Left renal pelvis (tissue), 4 donors: ENCODE measurements around the gene APOBEC3A. TPM values are rescaled to one million over a fixed set of nuclear protein-coding genes. Genes with fewer than 3 reads are reported as not detected.
A peak's percentile ranks its signal among the peaks of the same experiment; 100 is the strongest.

ENCODE experiments used
- DNase-seq, 4 donors: peaks; one replicate each; pipeline ENCODE4 v3.0.0-alpha.2; 2013; ENCODE audit warnings: low read depth in 4 of 4, low spot score in 3 of 4
- polyA plus RNA-seq, 4 donors: library from polyadenylated mRNA; unstranded; fragments of 120-200 nt; gene quantifications; one replicate each; pipeline ENCODE4 v1.2.1, GENCODE V29; 2013; ENCODE audit not compliant: insufficient read length in 4 of 4

The APOBEC3A gene
- polyA plus RNA-seq, result 1 to 10 TPM in 1 of 4 donors, under 1 TPM in 2, not detected in 1; 0.19 to 1.1 (median 0.21) TPM

GRCh38 chr22:38957046-38957770 lies at the start of gene APOBEC3A:
TSS of gene APOBEC3A (plus strand) at chr22:38957609. CDS start at chr22:38957692, 83 bp downstream.
- no peak for DNase-seq

DNA sequence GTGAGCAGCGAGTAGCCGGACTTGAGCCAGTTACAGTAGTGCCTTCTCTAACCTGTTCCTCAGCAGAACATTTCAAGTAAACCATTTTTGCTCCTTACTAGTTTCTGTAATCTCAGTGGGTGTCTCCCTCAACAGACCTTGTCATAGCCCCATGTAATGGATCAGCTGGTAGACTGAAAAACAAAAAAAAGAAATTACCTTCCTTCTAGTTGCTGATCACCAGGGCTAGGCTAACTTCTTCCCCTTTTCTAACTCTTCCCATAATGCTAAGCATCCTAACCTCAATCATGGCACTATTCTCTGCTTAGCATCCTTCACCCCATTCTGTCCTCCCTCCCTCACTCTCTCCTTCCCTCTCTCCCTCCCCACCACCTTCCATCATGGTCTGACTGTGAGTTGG lies 49.6 kb upstream of the APOBEC3A start:
- no peak for DNase-seq

DNA sequence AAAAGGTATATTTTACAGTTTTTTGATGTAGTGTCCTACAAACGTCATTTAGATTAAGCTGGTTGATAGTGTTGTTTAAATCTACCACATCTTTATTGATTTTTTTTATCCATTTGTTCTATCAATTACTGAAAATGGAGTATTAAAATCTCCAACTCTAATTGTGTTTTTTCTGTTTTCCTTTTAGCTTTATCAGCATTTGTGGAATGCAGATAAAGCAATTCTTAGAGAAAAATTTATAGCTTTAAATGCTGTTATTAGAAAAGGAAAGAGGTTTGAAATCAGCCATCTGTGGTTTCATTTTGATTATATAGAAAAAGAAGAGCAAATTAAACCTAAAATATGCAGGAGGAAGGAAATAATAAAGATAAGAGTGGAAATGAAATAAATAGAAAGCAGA lies 46.0 kb upstream of the APOBEC3A start:
- DNase-seq, result no peak

DNA sequence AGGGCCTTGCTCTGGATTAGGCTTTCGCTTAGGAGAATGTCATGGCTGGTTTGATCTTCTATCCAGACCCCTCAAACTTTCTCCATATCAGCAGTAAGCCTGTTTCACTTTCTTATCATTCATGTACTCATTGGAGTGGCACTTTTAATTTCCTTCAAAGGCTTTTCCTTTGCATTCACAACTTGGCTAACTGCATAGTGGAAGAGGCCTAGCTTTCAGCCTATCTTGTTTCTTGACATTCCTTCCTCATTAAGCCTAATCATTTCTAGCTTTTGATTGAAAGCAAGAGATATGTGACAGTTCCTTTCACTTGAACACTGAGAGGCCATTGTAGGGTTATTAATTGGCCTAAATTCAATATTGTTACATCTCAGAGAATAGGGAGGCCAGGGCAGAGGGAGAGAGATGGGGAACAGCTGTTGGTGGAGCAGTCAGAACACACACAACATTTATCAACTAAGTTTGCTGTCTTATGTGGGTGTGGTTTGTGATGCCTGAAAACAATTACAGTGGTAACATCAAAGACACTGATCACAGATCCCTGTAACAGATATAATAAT lies 37.7 kb upstream of the APOBEC3A start:
- no peak for DNase-seq

DNA sequence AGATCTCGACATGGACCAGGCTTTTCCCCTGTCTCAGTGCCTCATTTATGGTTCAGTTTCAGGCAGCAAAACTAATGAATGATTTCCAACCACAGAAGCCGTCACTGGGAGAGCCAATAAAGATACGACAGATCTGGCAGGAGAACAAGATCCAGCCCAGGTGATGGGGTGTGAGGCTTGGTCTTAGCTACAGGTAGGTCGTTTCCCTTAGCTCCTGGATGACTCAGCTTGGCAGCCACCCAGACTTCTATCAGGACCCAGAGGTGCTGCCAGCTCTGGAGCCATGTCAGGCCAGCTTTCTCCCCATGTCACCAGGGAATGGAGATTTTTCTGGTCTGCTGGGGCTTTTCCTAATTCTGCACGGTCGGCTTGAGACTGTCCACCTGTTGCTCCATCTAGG lies 36.3 kb upstream of the APOBEC3A start:
- DNase-seq, result no peak

GRCh38 chr22:38921806-38922205 lies 35.6 kb upstream of the APOBEC3A start:
- no peak for DNase-seq

DNA sequence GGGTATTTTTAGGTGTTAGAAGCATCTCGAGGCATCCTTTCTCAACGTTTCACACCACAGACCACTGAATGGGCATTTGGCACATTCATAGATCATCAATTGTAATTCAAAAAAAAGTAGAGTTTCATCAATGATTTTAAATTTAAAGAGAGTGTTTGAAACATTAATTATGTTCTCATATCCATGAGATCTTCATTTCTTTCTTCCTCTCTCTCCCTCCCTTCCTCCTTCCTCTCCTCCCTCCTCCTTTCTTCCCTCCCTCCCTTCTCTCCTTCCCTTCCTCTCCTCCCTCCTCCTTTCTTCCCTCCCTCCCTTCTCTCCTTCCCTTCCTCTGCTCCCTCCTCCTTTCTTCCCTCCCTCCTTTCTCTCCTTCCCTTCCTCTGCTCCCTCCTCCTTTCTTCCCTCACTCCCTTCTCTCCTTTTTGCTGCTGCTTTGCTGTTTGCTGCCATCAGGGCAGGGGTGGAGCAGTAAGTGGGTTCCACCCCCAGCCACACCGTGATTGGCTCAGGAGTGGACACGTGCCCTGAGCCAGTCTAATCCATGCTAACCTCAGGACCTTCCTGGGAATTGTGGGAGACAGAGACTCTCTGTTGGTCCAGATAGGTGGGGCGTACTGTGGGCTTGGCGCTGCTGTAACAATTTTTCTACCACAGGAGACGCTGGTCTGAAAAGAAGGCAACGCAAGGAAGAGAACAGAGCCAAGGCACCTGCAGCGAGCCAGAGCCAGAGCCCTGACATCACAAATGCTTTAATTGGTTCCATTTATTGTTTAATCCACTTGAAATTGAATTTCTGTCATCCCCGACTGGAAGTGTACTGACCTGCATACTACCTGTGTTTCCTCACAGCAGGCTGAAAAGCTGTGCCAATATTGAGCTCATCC lies 33.7 kb upstream of the APOBEC3A start:
- DNase-seq, result no peak

- DNase-seq, result peak in 1 of 4 donors; percentile 46
Measured at GRCh38 chr22:38924347-38924952, 33.0 kb upstream of the APOBEC3A start.

DNA sequence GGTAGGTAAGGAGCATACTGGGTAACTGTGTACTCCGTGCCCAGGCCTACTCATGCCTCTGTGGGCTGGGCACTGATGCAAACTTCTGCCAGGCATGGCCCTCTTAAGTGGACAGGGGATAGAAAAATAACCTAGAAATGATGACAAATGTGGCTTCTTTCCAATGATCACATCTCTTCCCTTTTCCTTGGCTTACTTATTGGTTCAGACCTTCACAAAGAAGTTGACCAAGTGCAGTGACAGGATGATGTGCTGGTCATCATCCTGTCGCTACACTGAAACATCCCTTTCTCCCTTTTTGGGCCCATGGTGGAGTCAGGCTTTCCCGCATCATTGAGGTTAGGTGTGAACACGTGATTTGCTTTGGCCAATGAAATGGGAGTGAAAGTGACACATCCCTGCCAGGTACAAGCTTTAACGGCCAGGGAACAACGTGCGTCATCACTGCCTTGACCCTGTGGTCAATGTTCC lies 31.8 kb upstream of the APOBEC3A start:
- no peak for DNase-seq

- DNase-seq, result peak in 1 of 4 donors; percentile 48
Measured at GRCh38 chr22:38927033-38927781, 30.2 kb upstream of the APOBEC3A start.

GRCh38 chr22:38930512-38930911 lies 26.9 kb upstream of the APOBEC3A start:
- no peak for DNase-seq

- DNase-seq, result no peak
Measured at GRCh38 chr22:38935023-38935422, 22.4 kb upstream of the APOBEC3A start.

DNA sequence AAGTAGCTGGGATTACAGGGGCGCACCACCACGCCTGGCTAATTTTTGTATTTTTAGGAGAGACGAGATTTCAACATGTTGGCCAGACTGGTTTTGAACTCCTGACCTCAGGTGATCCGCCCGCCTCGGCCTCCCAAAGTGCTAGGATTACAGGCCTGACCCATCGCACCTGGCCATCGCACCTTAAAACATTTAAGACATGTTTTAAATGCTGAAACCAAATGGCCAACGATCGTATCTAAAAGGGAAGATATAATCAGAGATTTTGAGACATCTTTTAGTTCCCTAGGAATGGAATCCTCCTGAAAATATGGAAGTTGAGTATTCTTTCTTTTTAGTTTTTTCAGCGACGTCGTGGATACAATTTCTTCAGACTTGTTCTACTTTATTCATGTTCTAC lies 21.8 kb upstream of the APOBEC3A start:
- no peak for DNase-seq

DNA sequence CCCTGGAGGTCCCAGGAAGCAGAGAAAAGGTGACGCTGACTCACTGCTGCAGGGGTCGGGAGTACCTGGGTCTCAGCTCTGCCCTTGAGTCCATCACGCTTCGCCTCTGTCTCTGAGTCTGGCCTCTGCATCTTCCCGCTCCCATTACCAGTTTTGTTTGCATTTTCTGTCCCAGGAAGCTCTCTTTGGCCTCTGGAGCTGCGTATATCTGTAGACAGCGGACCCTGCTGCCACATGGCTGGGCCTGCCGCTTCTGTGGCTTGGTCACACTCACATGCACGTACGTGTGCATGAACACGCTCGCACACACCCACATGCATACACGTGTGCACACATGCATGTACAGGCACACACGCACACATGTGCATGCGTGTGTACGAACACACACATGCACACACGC lies 20.8 kb upstream of the APOBEC3A start:
- DNase-seq, result no peak

DNA sequence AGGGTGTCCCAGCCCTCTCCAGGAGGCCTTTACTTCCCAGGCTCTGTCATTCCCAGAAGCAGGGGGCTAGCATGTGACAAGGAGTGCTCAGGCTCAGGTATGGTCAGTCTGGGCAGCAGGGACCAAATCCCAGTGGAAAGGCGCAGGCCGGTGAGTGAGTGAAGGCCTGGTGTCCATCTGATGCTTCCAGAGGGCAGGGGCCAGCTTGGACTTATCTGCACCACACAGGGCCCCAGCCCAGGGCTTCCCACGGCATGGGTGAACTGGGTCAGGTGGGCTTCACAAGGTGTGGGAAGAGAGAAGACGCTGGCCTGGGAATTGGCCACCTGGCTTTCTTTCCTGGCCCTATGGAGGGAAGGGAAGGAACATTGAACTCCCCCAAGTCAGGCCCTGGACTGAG lies 20.4 kb upstream of the APOBEC3A start:
- no peak for DNase-seq

DNA sequence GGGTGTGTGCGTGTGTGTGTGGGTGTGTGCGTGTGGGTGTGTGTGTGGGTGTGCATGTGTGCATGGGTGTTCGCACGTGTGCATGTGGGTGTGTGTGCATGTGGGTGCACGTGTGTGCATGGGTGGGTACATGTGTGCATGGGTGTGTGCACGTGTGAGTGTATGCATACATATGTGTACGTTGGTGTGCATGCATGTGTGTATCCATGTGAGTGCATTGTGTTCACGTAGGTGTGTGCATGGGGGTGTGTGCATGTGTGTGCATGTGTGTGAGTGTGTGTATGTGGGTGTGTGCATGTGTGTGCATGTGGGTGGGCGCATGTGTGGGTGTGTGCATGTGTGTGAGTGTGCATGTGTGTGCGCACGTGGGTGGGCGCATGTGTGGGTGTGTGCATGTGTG lies 19.9 kb upstream of the APOBEC3A start:
- DNase-seq, result no peak

GRCh38 chr22:38938221-38938620 lies 19.2 kb upstream of the APOBEC3A start:
- DNase-seq, result no peak

GRCh38 chr22:38938925-38939324 lies 18.5 kb upstream of the APOBEC3A start:
- DNase-seq, result no peak

DNA sequence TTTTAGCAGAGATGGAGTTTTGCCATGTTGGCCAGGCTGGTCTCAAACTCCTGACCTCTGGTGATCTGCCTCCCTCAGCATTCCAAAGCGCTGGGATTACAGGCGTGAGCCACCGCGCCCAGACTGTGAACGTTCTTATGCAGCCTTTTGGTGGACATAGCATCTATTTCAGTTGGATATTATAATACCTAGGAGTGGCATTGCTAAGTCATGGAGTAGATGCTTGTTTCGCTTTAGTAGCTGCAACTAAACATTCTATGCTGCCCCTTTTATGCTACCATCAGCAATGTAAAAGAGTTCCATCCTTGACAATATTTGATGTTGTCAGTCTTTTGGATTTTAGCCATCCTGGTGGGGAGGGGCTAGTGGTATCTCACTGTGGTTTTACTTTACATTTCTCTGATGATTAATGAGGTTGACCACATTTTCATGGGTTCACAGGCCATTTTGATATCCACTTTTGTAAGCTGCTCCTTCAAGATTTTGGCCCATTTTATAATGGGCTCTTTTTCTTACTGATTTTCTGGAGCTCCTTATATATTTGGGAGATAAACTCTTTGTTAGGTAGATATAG lies 16.5 kb upstream of the APOBEC3A start:
- DNase-seq, result no peak

DNA sequence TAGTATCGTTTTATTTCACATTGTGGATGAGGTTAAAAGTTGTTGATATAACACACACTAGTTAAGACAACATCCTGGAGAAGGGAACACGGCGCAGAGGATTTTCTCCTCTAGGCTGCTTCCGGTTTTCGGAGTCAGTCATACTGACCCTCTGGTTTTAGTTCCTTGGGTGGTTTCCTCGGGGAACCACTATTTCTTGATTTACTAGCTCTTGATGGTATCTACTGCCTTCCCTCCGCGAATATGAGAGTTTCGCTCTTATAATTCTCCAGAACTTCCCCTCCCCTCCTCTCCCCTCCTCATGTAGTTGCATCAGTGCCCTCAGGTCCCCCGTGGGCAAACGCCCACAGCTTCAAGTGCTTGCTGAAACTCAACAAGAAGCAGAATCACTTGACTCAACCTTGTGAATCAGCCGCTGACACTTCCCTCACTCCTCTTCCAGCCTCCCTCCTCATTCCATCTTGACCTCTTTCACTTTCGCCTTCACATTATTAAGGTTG lies 15.9 kb upstream of the APOBEC3A start:
- DNase-seq, result no peak
